AG20443 (cell line): ENCODE data around the gene ETV5.
"Not testable (repeated sequence)": the region's sequence is repeated elsewhere in the genome, so short reads cannot be mapped to it uniquely, and the experiment has no call there.

Experiments used
- DNase-seq: peaks from one replicate; pipeline ENCODE4 v3.0.0; 2012; ENCODE audit warnings: low spot score, mixed read lengths

The ETV5 gene

GRCh38 chr3:186067360-186068242 is 41.3 kb downstream of the ETV5 start:
- no peak for DNase-seq

- no peak for DNase-seq
These were observed 48.7 kb downstream of the ETV5 start for GRCh38 chr3:186060222-186060621.

GRCh38 chr3:186059192-186059591 is 49.7 kb downstream of the ETV5 start:
- DNase-seq, result no peak

GRCh38 chr3:186058225-186058624 is 50.7 kb downstream of the ETV5 start:
- DNase-seq, result no peak

- DNase-seq, result peak; percentile 34
These were observed 51.3 kb downstream of the ETV5 start for GRCh38 chr3:186057594-186057993.

- DNase-seq, result no peak
These were observed 54.0 kb downstream of the ETV5 start for GRCh38 chr3:186054792-186055352.

- no peak for DNase-seq
These were observed 54.7 kb downstream of the ETV5 start for GRCh38 chr3:186053954-186054791.

GRCh38 chr3:186052096-186052840 is 56.6 kb downstream of the ETV5 start:
- DNase-seq, result no peak

- no peak for DNase-seq
These were observed 59.9 kb downstream of the ETV5 start for GRCh38 chr3:186049001-186049400.

GRCh38 chr3:186048119-186048518 is 60.8 kb downstream of the ETV5 start:
- DNase-seq, result no peak

- DNase-seq, result no peak
These were observed 62.1 kb downstream of the ETV5 start for GRCh38 chr3:186046838-186047237.

GRCh38 chr3:186044968-186045367 is 63.9 kb downstream of the ETV5 start:
- DNase-seq, result no peak

- DNase-seq, result no peak
These were observed 64.5 kb downstream of the ETV5 start for GRCh38 chr3:186044427-186044826.

- no peak for DNase-seq
These were observed 66.2 kb downstream of the ETV5 start for GRCh38 chr3:186042521-186043202.

- DNase-seq, result no peak
These were observed 66.9 kb downstream of the ETV5 start for GRCh38 chr3:186042036-186042435.

- DNase-seq, result no peak
These were observed 70.5 kb downstream of the ETV5 start for GRCh38 chr3:186038360-186038759.

GRCh38 chr3:186035277-186035676 is 73.6 kb downstream of the ETV5 start:
- no peak for DNase-seq

- no peak for DNase-seq
These were observed 76.6 kb downstream of the ETV5 start for GRCh38 chr3:186032321-186032720.

GRCh38 chr3:186025993-186026392 is 82.9 kb downstream of the ETV5 start:
- DNase-seq, result not testable (repeated sequence)

- DNase-seq, result peak; percentile 26
These were observed 83.7 kb downstream of the ETV5 start for GRCh38 chr3:186025161-186025560.

- peak; percentile 25 for DNase-seq
These were observed 84.7 kb downstream of the ETV5 start for GRCh38 chr3:186024210-186024609.
